Heart left ventricle (tissue), 13 donors: ENCODE data around the gene HCN2.

Experiments used
- CTCF ChIP-seq, 12 donors: fragments of 200-600 bp; sonication (generic) in 4 of 12; IDR thresholded peaks; one replicate each; pipeline versions ENCODE4 v1.5.0 to v1.8.0; 2018 to 2022; ENCODE audit warnings: antibody characterized with exemption in 12 of 12, mild to moderate bottlenecking in 5 of 12
- POLR2A ChIP-seq, 2 donors: fragments of 450-650 bp; IDR thresholded peaks; one replicate each; pipeline ENCODE4 v1.6.1; 2017; ENCODE audit warnings: antibody characterized with exemption in 2 of 2, mild to moderate bottlenecking in 2 of 2, moderate library complexity in 2 of 2
- donor health status: ischemic (EF 13 %, LVEDD 7.1; RV severe dilation, severe dysfunction).
- donor health status: DM: no; HTN: yes; CAD: no.
- donor health status: DM: no; HTN: no; CAD: no.
- donor health status: ischemic (EF 25% LVEDD 6.9; RV normal size, moderate dysfunction).
- donor health status: ischemic (EF 25% LVEDD 5.7; RV mildly dilated, moderate dysfunction).
- donor health status: ischemic (EF 35%, LVEDD 5.7; RV mildly dilated, moderate dysfunction).
- donor health status: nonischemic (EF 11% LVEDD 7.7; RV severe dilation, severe dysfunction).
- donor health status: DM: yes; HTN: yes; CAD: no.
- donor health status: PGD.
- donor health status: ischemic (EF 29% LVEDD 5.4; RV normal size, mild dysfunction).
- donor health status: nonischemic (EF 23%, LVEDD 6.1; RV moderate dilation, normal function).

GRCh38 chr19:652467-653389, 63.0 kb downstream of the HCN2 start:
- TF ChIP-seq CTCF (IDR thresholded peaks at IDR 0.05) (no peak), POLR2A (IDR thresholded peaks at IDR 0.05) (no peak)
